Right cardiac atrium (tissue), 5 donors: ENCODE data around the gene BOLA2B. TPM values are rescaled to one million over a fixed set of nuclear protein-coding genes. Genes with fewer than 3 reads are reported as not detected.
A peak's percentile ranks its signal among the peaks of the same experiment; 100 is the strongest.
"Not testable (repeated sequence)": the region's sequence is repeated elsewhere in the genome, so short reads cannot be mapped to it uniquely, and the experiment has no call there.

Experiments
- ATAC-seq, 2 donors: fragments of 200-7000 bp; cut with Tn5 transposase; one replicate each; pipeline versions ENCODE4 v1.8.0 to v1.9.1; 2020; ENCODE audit warnings: moderate library complexity in 2 of 2, mild to moderate bottlenecking in 1 of 2
- DNase-seq, 3 donors: peaks; one replicate each; pipeline ENCODE4 v3.0.0-alpha.2; 2020
- H3K27ac ChIP-seq: one replicate; pipeline ENCODE4 v1.5.1; 2013; ENCODE audit warnings: mild to moderate bottlenecking, low read length, control low read depth, moderate library complexity
- H3K27me3 ChIP-seq: one replicate; pipeline ENCODE4 v1.6.1; 2013; ENCODE audit not compliant: control insufficient read depth, insufficient read depth
- H3K4me1 ChIP-seq: one replicate; pipeline ENCODE4 v1.6.1; 2013; ENCODE audit warnings: low read length; ENCODE audit not compliant: control insufficient read depth, insufficient read depth
- H3K4me3 ChIP-seq: one replicate; pipeline ENCODE4 v1.5.1; 2013; ENCODE audit warnings: low read length, control low read depth
- H3K9me3 ChIP-seq: one replicate; pipeline ENCODE4 v1.6.1; 2013; ENCODE audit warnings: low read length; ENCODE audit not compliant: control insufficient read depth
- WGBS: extraction: QIAGEN DNeasy Blood & Tissue Kit; methylation state at CpG from one replicate; pipeline ENCODE4 v1.1.7; 2013; 5-methylcytosine and 5-hydroxymethylcytosine counted together
- intact Hi-C, 4 donors: fragments of 100-400 bp; cut with DNase I; formaldehyde crosslinking; loops; one replicate each; pipeline versions ENCODE4 v1.11.0 to v1.14.0; 2022 to 2023
- polyA plus RNA-seq: library from polyadenylated mRNA; stranded (reverse); fragments of 200-250 nt; gene quantifications from one replicate; pipeline ENCODE4 v1.2.3, GENCODE V29; 2013
- total RNA-seq, 4 donors: library from RNA; stranded (reverse); fragmentation: NEBNext Ultra II Directional; extraction: Animal tissue kit (Norgen Biotek cat#: 25700); gene quantifications; one replicate each; pipeline ENCODE4 v1.2.1, GENCODE V29; 2021
- donor health status: healthy with polysubstance abuse.
- donor health status: DM: no; HTN: yes; CAD: no.
- donor health status: DM: no; HTN: no; CAD: no.
- donor health status: DM: no; HTN: yes; CAD: no; lungs with severe emphysema.
- donor health status: DM: yes; HTN: yes; CAD: no.

BOLA2B gene
- total and polyA plus RNA-seq, 5 donors = 75.2 to 184 (median 86.7) TPM

- not testable (repeated sequence) for H3K27ac ChIP-seq
Measured at GRCh38 chr16:30194172-30194925, 883 bp upstream of the BOLA2B start.

DNA sequence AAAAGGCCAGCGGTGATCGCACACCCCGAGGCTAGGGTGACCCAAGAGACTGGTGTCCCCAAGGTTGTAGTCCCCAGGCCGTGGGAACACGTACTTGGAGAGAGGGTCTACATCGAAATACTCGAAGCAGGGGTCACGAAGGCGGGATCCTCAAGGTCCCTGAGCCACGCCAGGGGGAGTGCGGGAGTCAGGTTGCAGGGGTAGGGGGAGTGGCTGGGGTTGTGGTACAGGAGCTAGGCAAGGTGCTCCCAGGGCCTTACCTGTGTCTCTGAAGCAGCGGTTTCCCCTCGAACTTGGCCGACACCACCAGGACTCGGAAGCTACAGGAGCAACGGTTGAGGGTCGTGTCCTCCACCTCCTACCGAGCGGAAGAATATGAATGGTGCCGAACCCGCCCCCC is 368 bp downstream of the BOLA2B start:
- H3K9me3 ChIP-seq, H3K27ac ChIP-seq, H3K4me1 ChIP-seq, intact Hi-C loops, H3K4me3 ChIP-seq, DNase-seq, H3K27me3 ChIP-seq: not testable (repeated sequence)
- WGBS = no CpG with 5 or more reads among the region's 21 CpGs
- peak; percentile 8 to 29 for ATAC-seq

More at GRCh38 chr16:30194172-30194925, 883 bp upstream of the BOLA2B start:
- H3K4me1 ChIP-seq, intact Hi-C loops, H3K4me3 ChIP-seq, H3K27me3 ChIP-seq, H3K9me3 ChIP-seq: not testable (repeated sequence)
- WGBS = 4% methylated on average over 18 of the region's 60 CpGs
- ATAC-seq (peak; percentile 88), DNase-seq (peak; percentile 17 to 60 (median 59))

DNA sequence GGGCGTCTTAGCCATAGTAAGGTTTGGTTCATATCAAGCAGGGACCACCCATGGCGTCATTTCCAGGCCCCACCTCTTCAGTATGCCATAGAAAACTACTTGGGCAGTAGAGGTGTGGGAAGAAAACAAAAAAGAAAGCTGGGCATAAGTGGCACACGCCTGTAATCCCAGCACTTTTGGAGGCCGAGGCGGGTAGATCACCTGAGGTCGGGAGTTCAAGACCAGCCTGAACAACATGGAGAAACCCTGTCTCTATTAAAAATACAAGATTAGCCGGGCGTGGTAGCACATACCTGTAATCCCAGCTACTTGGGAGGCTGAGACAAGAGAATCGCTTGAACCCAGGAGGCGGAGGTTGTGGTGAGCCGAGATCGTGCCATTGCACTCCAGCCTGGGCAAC is 2.3 kb downstream of the BOLA2B start:
- DNase-seq, H3K27me3 ChIP-seq, H3K4me3 ChIP-seq, ATAC-seq, intact Hi-C loops, H3K4me1 ChIP-seq, H3K9me3 ChIP-seq, H3K27ac ChIP-seq: not testable (repeated sequence)
- WGBS = 90% methylated on average over 6 of the region's 12 CpGs

DNA sequence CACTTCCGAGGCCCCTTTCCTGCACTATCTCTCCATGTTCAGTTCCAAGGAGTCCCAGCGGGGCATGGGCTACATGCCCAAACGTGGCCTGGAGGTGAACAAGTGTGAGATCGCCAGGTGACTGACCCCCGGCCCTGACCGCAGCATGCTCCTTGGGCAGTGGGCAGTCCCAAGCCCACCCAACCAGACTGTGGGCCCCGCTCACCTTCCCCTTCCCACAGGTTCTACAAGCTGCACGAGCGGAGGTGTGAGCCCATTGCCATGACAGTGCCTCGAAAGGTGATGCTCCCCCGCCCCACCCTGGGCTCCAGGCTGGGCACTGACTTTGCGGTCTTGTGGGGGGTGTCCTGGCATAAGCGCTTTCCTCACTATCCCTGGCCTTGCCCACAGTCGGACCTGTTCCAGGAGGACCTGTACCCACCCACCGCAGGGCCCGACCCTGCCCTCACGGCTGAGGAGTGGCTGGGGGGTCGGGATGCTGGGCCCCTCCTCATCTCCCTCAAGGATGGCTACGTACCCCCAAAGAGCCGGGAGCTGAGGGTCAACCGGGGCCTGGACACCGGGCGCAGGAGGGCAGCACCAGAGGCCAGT is 5.4 kb downstream of the BOLA2B start:
- Histone ChIP-seq H3K4me3 (no peak overlapping the region), H3K9me3 (no peaks in the 10 kb centered on the region), H3K4me1 (no peaks in the 10 kb centered on the region), H3K27me3 (no peaks in the 10 kb centered on the region), H3K27ac (no peak overlapping the region)
- no peak for ATAC-seq
- 91% methylated on average over 23 of the region's 23 CpGs for WGBS
- intact Hi-C loops = no loop called here
- peak; percentile 16 to 61 (median 54) for DNase-seq

DNA sequence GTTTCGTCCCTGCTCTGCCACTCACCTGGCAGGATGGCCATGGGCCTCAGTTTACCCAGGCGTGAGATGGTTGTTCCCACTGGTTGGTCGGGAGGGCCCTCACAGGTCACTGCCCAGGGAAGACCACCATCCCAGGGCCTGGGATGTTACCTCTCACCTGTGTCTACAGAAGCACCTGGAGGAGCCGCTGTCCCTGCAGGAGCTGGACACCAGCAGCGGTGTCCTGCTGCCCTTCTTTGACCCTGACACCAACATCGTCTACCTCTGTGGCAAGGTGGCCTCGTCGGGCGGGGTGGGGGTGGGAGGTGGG is 6.0 kb downstream of the BOLA2B start:
- no peaks in the 10 kb centered on the region for H3K9me3 ChIP-seq
- intact Hi-C loops = no loop called here
- WGBS = 74% methylated on average over 9 of the region's 9 CpGs
- H3K4me3 ChIP-seq = no peak overlapping the region
- DNase-seq (no peak), ATAC-seq (no peak)
- H3K27me3 ChIP-seq = no peaks in the 10 kb centered on the region
- H3K27ac ChIP-seq = no peak overlapping the region
- H3K4me1 ChIP-seq = no peaks in the 10 kb centered on the region

- Histone ChIP-seq H3K4me3 (no peak overlapping the region), H3K9me3 (no peaks in the 10 kb centered on the region), H3K27me3 (no peaks in the 10 kb centered on the region), H3K27ac (no peak overlapping the region), H3K4me1 (no peaks in the 10 kb centered on the region)
- peak; percentile 77 to 92 (median 91) for DNase-seq
- 58% methylated on average over 36 of the region's 36 CpGs for WGBS
- intact Hi-C loops = no loop called here
- ATAC-seq = peak in 1 of 2 donors; percentile 17
Measured at GRCh38 chr16:30186782-30187555, 6.5 kb downstream of the BOLA2B start.

DNA sequence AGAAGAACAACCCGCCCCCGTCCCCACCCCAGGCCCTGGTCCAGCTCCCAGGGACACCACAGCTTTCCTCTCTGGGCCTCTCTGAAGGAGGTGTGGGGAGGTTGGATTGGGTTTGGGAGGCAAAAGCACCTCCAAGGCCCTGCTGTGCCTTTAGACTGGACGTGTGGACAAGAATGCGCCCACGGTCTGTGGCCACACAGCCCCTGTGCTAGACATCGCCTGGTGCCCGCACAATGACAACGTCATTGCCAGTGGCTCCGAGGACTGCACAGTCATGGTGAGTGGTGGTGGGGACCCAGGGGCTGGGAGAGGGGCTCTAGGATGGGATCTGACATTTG is 7.1 kb downstream of the BOLA2B start:
- no peaks in the 10 kb centered on the region for H3K9me3 ChIP-seq
- H3K4me1 ChIP-seq = no peaks in the 10 kb centered on the region
- 81% methylated on average over 9 of the region's 9 CpGs for whole genome bisulfite sequencing
- ATAC-seq = no peak
- H3K4me3 ChIP-seq = no peak overlapping the region
- peak in 1 of 3 donors; percentile 16 for DNase-seq
- H3K27ac ChIP-seq = no peak overlapping the region
- intact Hi-C loops = no loop called here
- H3K27me3 ChIP-seq = no peaks in the 10 kb centered on the region

DNA sequence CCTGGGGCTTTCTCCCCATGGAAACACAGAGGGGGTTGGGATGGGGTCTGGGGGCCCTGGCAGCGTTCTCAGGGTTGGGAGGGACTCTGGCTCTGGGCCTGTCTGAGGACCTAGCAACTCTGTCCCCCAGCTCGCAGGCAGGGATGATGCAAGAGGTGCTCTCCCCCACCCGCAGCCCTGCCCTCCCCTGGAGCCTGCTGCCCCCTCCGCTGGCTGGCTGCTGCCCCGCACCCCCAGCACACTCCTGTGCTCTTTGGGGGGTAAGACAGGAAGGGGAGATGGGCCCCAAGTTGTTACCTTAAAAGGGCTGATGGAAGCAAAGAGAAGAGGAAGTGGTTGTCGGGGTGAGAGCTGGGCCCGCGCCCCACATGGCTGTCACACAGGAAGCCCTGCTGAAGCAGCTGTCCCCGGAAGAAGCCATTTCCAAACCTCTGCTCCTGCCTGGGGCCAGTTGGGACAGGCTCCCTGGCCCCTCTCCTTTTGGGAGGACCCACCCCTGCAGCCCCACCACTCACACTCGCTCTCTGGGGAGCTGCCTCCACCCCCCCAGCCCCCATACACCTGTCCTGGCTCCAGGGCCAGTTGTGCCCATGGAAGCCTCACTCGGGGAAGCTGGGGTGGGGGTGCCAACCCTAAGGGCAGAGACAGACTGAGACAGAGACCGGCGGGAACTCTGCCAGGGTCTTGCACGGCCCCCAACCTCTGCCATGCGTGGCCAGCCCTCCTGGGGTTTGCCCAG is 7.6 kb downstream of the BOLA2B start:
- no peak overlapping the region for H3K27ac ChIP-seq
- 74% methylated on average over 15 of the region's 15 CpGs for WGBS
- peak; percentile 51 to 85 (median 84) for DNase-seq
- no peaks in the 10 kb centered on the region for H3K9me3 ChIP-seq
- no peaks in the 10 kb centered on the region for H3K4me1 ChIP-seq
- ATAC-seq = peak; percentile 5 to 12
- H3K4me3 ChIP-seq = no peak overlapping the region
- no peaks in the 10 kb centered on the region for H3K27me3 ChIP-seq
- intact Hi-C loops = no loop called here

DNA sequence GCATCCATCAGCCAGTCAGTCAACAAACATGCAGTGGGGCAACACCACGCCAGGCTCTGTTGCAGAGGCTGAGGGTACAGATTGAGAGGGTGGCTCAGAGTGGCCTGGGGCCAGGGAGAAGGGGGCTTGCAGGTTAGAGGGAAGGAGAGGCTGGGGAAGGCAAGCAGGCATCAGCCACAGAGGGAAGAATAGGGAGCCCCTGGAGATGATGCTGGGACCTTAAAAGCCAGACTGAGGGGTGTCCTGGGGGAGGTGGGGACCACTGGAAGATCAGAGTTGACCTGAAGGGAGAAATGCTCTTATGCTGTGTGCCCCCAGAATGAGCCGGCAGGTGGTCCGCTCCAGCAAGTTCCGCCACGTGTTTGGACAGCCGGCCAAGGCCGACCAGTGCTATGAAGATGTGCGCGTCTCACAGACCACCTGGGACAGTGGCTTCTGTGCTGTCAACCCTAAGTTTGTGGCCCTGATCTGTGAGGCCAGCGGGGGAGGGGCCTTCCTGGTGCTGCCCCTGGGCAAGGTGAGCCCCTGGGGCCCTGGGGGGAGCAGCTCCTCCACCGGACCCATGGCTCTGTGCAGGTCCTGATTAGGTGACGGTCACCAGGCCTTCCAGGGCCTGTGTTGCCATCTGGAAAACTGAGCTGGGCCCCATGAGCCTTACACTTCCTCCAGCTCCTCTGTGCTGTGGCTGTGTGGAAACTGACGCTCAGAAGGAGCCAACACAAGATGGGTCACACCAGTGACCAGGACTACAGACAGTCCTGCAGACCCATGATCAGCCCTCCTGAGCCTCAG is 8.4 kb downstream of the BOLA2B start:
- no peaks in the 10 kb centered on the region for H3K27me3 ChIP-seq
- no peak overlapping the region for H3K4me3 ChIP-seq
- H3K9me3 ChIP-seq = no peaks in the 10 kb centered on the region
- no peaks in the 10 kb centered on the region for H3K4me1 ChIP-seq
- WGBS = 84% methylated on average over 13 of the region's 13 CpGs
- peak in 1 of 2 donors; percentile 1 for ATAC-seq
- no peak overlapping the region for H3K27ac ChIP-seq
- intact Hi-C loops = no loop called here
- DNase-seq = peak; percentile 22 to 63 (median 61)

DNA sequence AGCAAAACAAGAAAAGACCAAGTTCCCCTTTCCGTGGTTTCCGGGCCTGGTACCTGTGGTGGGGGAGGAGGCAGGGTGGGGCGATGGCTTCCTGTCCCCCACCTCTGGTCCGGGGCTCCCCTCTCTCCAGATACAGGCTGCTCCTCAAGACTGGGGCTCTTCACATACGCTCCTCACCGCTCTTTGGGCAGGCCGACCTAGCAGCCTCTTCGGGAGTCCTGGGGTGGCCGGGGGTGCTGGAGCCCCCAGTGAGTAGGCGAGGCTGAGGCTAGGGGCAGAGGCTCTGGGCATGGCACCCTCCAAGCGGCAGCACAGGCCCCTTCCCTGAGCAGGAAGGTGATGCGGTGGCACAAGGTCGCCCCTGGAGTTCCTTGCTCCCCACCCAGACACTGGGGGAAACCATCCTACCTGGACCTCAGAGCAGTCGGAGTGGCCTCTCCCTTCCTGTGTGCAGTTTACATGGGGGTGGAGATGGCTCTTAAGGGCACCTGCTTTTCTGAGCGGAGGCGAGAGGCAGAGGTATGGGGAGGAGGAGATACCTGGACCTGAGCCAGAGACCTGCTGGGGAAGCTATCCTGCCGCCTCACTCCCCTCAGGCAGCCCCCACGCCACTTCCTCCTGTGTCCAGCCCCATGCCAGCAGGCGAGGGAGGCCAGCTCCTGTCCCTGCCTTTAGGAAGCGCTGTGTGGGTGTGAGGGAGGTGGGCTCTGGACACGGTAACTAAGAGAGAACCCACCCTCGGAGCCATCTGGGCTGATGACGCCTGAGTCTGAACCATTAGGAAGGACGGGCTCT is 9.2 kb downstream of the BOLA2B start:
- ATAC-seq (no peak), DNase-seq (peak; percentile 23 to 73 (median 71))
- intact Hi-C loops = no loop called here
- Histone ChIP-seq H3K9me3 (no peaks in the 10 kb centered on the region), H3K27me3 (no peaks in the 10 kb centered on the region), H3K27ac (peak overlapping the region; percentile 14), H3K4me1 (no peaks in the 10 kb centered on the region), H3K4me3 (peak overlapping the region; percentile 95)
- 35% methylated on average over 24 of the region's 24 CpGs for WGBS
